GM18870 (cell line): ENCODE measurements around the gene CHST8.

Source experiments
- ATAC-seq: cut with Tn5 transposase; IDR thresholded peaks from one replicate; pipeline ENCODE4 v1.9.1; 2021; ENCODE audit warnings: moderate library complexity; ENCODE audit not compliant: unreplicated experiment

The CHST8 gene

DNA sequence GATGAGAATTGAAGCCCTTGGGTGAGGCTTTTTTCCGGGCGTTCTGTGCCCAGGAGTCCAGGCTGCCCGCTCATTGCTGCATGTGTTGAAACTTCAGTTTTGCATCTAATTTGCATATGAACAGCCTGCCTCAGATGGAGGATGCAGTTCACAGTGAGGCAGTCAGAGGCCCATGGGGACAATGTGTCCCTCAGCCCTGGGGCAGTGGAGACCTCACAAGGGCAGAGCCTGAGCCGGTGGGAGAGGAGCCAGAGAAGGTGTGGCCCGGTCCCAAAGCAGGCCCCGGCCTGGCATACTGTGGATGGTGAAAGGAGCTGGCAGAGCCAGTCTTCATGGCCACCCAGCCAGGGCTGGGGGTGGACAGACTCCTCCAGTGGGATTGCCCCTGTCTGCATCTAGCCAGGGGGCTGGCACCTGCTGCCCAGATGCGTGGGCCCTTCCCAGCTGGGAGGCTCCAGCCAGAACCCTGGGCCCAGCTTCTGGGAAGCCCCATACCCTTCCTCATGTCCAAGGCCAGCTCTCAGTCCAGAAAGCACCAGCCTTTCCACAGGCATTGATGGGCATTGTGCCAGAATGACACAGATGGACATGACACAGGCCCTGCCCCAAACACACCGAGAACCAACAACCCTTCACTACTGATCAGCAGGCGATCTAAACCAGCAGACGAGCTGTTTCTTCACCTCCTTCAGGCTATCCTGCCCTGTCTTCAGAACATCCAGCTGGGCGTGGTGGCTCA, 142.0 kb downstream of the CHST8 start:
- ATAC-seq = no peak

DNA sequence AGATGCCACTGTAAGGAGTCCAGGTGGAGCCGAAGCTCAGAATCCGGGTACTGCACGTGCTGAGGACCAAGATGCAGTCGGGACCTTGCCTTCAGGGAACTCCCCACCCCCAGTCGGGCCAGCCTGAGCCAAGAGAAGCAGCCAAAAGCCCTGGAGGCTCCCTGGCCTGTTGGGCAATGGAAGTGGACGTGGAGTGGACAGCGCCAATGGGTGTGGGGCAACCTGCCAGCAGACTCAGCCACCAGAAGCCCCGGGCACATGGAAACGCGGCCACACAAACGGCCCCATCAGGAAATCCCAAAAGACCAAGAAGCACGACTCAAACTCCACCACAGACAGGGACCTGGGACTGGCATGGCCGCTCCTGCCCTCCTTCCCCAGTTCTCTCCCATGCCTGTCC, 144.9 kb downstream of the CHST8 start:
- no peak for ATAC-seq

DNA sequence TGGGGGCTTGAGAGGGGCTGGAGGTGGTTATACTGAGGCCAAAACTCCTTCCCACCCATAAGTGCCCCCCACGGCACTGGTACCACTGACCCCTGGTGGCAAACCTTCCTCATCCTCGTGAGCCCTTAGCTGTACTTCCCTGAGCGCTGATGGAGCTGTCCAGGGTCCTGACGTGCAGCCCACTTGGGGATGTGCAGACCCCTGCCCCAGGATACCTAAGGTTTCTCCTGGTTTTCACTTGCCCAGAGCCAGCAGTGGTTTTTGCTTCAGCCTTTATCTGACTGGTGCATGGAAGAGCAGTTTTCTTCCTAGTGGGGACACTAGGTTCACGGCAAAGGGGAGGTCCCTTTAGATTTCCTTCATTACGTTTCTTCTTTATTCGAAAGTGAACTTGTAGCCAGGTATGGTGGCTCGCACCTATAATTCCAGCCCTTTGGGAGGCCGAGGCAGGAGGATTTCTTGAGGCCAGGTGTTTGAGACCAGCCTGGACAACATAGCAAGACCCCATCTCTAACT, 146.2 kb downstream of the CHST8 start:
- ATAC-seq = no peak

DNA sequence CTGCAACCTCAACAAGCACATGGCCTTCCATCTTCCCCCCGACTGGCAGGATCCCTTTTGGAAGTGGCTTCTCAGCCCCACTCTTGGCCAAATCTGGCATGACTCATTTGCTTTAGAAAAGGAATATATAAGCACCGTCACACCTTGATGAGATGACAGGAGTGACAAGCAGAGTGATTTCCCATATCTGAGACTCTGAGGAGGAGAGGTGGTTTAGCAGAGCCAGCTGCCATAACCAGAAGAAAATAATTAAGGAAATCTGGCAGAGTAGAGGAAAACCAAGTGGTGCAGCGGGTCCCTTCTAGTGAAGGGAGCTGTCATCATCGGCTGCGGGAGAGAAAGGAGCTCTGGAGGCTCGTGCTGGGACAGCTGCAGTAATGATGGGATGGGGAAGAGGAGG, 147.5 kb downstream of the CHST8 start:
- ATAC-seq = no peak

DNA sequence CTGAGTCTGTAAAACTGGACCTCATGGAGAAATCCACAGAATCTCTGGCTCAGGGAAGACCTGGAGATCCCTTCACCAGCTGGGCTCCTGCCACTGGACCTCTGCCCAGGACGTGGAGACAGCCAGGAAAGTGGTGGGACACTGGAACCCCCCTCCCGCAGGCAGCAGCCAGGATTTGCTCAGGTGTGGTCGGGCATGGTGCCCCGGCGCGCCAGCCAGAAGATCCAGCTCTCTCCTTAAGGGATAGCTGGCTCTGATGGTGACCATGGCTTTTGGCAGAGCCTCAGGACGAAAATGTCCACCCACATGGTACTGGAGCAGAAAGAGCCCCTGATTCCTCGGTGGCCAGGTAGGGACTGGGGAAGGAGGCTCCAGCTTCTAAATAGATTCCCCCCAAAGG, 148.4 kb downstream of the CHST8 start:
- no peak for ATAC-seq

DNA sequence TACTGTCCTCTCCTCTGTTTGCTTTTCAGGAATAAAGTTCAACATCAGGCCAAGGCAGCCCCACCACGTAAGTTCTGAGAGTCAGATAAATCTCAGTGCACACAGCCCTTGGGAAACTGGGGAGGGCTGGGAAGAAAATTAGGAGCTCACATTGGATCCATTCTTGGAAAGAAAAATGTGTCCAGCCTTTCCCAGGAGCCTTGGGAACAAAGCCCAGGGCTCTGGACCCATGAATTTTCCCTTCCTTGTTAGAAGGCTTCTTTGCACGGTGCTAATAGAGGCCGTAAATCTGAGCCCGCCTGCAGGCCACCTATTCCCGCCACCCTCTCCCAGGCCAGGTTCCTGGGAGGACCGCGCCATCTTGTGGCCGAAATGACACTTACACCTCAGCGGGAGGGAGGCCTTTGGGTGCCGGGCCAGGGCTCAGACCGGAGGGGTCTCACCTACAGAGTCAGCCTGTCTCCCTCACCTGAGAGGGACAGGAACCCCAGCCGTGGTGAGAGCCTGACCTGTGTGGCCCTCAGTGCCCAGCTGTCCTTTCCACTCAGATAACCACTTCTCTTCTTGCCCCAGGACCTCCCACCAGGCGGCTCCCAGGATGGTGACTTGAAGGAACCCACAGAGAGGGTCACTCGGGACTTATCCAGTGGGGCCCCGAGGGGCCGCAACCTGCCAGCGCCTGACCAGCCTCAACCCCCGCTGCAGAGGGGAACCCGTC, 149.8 kb downstream of the CHST8 start:
- no peak for ATAC-seq

DNA sequence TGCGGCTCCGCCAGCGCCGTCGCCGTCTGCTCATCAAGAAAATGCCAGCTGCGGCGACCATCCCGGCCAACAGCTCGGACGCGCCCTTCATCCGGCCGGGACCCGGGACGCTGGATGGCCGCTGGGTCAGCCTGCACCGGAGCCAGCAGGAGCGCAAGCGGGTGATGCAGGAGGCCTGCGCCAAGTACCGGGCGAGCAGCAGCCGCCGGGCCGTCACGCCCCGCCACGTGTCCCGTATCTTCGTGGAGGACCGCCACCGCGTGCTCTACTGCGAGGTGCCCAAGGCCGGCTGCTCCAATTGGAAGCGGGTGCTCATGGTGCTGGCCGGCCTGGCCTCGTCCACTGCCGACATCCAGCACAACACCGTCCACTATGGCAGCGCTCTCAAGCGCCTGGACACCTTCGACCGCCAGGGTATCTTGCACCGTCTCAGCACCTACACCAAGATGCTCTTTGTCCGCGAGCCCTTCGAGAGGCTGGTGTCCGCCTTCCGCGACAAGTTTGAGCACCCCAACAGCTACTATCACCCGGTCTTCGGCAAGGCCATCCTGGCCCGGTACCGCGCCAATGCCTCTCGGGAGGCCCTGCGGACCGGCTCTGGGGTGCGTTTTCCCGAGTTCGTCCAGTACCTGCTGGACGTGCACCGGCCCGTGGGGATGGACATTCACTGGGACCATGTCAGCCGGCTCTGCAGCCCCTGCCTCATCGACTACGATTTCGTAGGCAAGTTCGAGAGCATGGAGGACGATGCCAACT, 150.5 kb downstream of the CHST8 start:
- no peak for ATAC-seq

DNA sequence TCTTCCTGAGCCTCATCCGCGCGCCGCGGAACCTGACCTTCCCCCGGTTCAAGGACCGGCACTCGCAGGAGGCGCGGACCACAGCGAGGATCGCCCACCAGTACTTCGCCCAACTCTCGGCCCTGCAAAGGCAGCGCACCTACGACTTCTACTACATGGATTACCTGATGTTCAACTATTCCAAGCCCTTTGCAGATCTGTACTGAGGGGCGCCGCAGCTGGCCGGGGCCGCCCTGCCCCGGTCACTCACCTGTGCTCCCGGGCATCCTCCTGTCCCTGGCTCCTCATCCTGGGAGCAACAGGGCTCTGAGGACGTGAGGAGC, 151.1 kb downstream of the CHST8 start:
- no peak for ATAC-seq

DNA sequence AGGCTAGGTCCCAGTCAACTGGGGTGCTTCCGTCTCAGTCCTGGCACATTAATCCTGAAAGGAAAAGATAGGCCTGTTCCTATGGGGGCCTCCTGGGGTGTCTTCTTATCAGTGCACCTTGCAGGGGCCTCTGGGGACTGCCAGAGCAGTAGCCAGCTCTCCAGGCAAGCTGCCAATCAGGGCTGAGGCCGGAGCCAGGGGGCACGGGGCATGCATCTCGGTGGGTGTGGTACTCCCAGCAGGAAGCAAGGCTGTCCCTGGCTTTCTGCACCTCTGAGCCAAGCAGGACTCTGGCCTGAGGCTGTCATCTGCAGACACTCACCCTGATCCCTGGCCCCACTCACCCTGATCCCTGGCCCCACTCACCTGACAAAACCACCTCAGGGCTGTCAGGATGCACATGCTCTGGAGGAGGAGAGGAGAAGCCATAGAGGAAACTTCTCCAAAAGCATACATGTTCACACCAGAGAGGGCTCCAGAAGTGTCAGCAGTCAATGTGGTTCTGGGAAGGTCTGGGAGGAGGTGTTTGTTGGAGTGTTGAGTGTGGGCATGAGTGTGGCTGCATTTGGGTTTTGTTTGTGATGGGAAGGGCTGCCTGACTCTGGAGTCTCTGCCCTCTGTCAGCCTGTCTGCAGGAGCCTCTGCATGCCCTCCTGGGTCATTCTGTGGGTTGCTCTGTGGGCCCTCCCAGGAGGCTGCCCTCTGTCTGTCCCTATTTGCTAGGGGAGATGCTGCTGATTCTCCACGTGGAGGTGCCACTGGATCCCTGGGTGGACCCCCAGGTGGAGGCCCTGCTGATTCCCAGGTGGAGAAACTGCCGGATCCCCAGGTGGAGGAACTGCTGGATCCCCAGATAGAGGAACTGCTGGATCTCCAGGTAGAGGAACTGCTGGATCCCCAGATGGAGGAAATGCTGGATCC, 152.2 kb downstream of the CHST8 start:
- ATAC-seq = no peak

DNA sequence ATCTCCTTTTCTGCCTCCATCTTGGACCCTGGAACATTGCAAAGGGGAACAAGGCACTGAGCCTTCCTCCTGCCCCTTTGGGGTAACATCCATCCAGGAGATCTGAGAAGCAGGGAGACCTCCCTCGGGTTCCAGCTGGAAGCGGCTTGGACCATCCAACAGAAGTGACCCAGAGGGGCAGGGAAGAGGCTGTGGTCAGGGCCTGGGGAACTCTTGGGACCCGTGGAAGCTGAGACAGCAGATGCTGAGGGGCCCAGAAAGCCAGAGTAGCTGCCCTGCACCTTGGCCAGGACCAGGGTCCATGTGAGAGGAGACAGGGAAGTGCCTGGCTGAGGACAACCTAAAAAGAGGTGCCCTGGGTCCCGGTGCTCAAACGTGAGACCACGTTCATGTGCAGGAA, 153.0 kb downstream of the CHST8 start:
- no peak for ATAC-seq

DNA sequence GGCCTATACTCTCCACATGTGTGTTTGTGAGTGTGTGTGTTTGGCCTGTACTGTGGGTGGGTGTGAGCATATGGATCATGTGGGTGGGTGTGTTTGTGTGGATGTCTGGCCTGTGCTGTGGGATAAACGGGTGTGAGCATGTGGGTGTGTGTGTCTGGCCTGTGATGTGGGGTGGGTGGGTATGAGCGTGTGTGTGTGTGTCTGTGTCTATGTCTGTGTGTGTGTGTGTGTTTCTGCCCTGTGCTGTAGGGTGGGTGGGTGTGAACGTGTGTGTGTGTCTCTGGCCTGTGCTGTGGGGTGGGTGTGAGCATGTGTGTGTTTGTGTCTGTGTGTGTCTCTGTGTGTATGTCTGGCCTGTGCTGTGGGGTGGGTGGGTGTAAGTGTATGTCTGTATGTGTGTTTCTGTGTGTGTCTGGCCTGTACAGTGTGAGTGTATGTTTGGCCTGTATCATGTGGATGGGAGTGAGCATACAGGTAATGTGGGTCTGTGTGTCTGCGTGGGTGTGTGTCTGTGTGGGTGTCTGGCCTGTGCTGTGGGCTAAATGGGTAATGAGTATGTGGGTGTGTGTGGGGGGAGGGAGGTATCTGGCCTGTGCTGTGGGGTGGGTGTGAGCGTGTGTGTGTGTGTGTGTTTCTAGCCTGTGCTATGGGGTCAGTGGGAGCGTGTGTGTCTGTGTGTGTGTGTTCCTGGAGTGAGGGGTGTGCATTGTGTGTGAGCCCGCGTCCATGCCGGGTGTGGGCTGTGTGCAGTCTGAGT, 154.2 kb downstream of the CHST8 start:
- no peak for ATAC-seq

DNA sequence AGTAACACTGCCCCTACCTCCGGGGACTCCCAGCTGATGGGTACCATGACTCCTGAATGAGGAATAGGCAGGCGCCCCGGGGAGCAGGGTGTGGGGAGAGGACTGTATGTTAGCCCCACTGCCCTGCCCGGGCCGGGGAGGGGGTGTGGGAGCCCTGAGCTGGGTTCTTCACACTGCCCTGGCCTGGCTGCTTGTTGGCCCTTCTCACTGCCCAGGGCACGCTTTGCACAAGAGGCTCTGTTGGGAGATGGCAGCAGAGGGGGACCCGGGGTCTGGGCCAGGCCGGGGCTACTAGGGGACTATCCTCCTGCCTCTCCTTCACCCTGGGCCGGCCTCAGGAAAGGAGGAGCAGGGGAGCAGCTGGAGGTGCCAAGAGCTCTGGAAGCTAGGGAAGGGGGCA, 155.6 kb downstream of the CHST8 start:
- ATAC-seq = no peak

DNA sequence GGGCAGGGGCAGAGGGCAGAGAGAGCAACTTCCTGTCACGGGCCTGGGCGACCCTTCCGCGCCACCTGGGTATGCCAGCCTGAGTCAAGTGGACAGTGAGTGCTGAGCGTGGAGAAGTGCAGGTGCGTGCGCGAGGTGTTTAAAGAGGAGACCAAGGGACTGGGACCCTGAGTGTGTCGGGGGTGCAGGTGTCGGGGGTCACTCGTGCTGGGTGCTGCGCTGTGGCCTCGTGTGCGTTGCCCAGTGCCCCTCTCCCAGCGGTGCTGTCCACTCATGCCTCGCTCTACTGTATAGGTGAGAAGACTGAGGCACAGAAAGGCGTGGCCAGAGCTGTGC, 156.0 kb downstream of the CHST8 start:
- no peak for ATAC-seq

DNA sequence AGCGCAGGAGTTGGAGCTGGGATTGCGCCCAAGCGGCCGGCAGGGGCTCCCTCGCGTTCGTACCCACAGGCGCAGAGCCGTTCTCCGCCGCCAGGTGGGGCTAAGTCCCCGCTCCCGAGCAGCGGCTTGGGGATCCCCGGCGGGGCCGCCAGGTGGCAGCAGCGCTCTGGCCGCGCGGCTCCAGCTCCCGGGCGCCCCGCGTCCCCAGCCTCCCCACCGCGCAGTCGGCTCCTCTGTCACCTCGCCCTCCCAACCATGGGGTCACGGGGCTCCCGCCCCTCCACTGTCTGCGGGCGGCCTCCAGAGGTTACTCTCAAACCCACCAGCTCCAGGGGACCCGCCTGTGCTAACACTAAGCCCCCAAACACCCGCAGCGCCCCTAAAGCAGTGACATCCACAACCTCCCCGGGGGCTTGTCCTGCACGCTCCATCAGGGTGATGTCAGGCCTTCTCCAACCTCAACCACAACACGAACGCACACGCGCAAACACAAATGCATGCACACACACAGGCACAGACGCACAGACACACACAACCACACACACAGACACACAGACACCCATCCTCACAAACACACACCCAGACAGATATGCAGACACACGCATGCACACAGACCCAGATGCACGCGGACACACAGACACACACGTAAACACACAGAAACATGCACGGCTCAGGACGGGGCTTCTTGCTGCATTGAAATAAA, 156.5 kb downstream of the CHST8 start:
- no peak for ATAC-seq

DNA sequence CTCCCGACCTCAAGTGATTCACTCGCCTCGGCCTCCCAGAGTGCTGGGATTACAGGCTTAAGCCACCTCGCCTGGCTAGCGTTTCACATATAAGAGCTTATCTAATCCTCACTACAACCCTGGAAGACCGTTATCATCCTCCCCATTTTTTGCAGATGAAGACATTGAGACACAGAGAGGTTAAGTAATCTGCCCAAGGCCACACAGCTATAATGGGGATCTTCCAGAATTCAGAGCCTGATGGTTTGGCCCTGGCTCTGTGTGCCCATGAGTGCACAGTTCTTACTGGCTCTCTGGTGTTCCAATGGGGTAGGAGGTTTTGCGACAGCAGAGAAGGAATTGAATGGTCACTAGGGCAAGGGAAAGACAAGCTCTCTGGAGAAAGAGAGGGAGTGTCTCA, 158.1 kb downstream of the CHST8 start:
- ATAC-seq = no peak

DNA sequence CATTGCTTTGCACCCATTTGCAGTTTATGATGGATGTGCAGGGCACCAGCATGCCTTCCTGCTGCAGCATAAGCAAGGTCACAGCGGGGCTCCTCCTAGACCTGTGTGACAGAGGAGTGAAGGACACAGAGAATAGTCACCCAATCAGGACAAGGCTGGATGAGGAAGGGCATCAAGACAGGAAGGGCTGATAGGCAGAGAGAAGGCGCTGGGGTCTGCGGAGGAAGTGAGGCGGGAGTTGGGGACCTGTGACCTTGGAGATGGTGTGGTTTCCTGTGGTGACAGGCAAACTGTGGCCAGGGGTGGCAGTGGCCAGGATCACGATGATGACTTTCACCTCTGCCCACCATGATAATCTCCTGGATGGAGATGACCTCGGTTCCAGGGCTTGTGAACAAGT, 158.5 kb downstream of the CHST8 start:
- no peak for ATAC-seq

DNA sequence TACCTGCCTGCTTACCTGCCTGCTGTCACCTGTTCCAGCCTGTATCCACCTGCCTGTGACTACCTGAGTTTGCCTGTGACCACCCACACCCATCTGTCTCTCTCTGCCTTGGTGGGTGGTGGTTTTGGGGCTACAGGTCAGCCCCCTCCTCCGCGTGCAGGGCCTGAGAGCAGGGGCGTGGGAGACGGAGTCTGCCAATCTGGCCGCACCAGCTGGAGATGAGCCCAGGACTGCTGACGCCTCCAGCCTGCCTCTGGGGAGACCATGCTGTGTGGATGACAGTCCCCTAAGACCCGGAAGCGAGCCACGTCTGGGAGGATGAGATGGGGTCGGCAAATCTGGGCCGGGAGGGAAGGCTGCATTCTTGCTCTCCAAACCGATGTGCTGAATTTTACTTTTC, 159.0 kb downstream of the CHST8 start:
- no peak for ATAC-seq

DNA sequence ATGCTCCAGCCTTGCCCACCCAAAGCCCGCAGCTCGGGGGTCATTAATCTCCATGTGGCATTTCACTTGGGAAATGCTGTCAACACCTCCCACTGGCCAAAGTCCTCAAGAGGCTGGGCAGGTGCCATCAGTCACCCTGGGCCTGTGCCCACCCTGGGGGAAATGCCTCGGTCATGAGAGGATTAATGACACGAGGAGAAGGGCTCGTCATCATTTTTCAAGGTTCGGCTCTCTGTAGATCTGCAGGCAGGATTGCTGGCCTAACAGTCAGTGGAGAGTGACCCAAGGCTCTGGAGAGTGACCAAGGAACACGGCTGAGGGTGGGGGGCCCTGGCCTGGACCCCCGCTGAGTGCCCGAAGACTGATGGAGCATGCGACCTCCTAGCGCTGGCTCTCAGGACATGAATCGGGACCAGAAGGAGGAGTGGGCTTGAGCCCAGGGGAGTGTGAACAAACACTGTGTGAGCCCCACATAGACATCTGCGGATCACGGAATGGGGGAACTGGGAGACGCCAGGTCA, 159.7 kb downstream of the CHST8 start:
- ATAC-seq = no peak

DNA sequence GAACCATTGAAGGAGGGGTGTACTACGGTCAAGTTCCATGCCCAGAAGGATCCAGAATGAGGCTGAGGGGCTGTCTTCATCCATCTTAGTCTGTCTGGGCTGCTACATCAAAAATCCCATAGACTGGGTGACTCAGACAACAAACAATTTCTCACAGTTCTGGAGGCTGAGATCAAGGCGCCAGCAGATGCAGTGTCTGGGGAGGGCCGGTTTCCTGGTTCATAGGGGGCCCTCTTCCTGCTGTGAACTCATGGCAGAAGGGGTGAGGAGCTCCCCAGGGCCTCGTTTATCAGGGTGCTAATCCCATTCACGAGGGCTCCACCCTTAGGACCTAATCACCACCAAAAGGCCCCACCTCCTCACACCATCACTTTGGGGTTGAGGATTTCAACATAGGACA, 160.2 kb downstream of the CHST8 start:
- ATAC-seq = no peak
